Measurements from ENCODE around the gene IKBKG.
"Not testable (repeated sequence)": the region's sequence is repeated elsewhere in the genome, so short reads cannot be mapped to it uniquely, and the experiment has no call there.

IKBKG gene

GRCh38 chrX:154607976-154608375 is 60.6 kb downstream of the IKBKG start:
- not testable (repeated sequence) for FAIRE-seq

GRCh38 chrX:154608823-154609222 is 61.4 kb downstream of the IKBKG start:
- not testable (repeated sequence) for FAIRE-seq

GRCh38 chrX:154611146-154611545 is 63.7 kb downstream of the IKBKG start:
- FAIRE-seq = not testable (repeated sequence)

GRCh38 chrX:154613586-154613985 is 66.2 kb downstream of the IKBKG start:
- FAIRE-seq = peak; percentile 91
